ENCODE results near the gene GRIK4.

Gene GRIK4

GRCh38 chr11:120546312-120547205 lies 35.0 kb downstream of the GRIK4 start:
- Histone ChIP-seq H3K27me3 (ENCODE audit: insufficient read depth, low read length) (no peaks in the 10 kb centered on the region), H3K4me1 (ENCODE audit: insufficient read depth, low read length) (no peaks in the 10 kb centered on the region; the same call in 1 of the 2 replicates), H3K27ac (ENCODE audit: low read length) (no peak overlapping the region), H3K36me3 (ENCODE audit: insufficient read depth, low read depth, low read length) (no peaks in the 10 kb centered on the region), H3K9me3 (ENCODE audit: insufficient read depth, low read depth, low read length) (no peaks in the 10 kb centered on the region), H3K9ac (ENCODE audit: low read depth, low read length) (no peak overlapping the region), H3K4me3 (ENCODE audit: low read length) (no peak overlapping the region)

- H3K9me3 ChIP-seq (ENCODE audit: insufficient read depth, low read depth, low read length): no peaks in the 10 kb centered on the region
- H3K4me3 ChIP-seq (ENCODE audit: low read length): no peak overlapping the region
- H3K9ac ChIP-seq (ENCODE audit: low read depth, low read length): no peak overlapping the region
- no peak overlapping the region for H3K27ac ChIP-seq (ENCODE audit: low read length)
- no peaks in the 10 kb centered on the region for H3K36me3 ChIP-seq (ENCODE audit: insufficient read depth, low read depth, low read length)
- H3K4me1 ChIP-seq (ENCODE audit: insufficient read depth, low read length): no peaks in the 10 kb centered on the region; the same call in 1 of the 2 replicates
- no peaks in the 10 kb centered on the region for H3K27me3 ChIP-seq (ENCODE audit: insufficient read depth, low read length)
Measured at GRCh38 chr11:120547316-120547715, 35.8 kb downstream of the GRIK4 start.

GRCh38 chr11:120547811-120548681 lies 36.5 kb downstream of the GRIK4 start:
- Histone ChIP-seq H3K36me3 (ENCODE audit: insufficient read depth, low read depth, low read length) (no peaks in the 10 kb centered on the region), H3K27ac (ENCODE audit: low read length) (no peak overlapping the region), H3K9ac (ENCODE audit: low read depth, low read length) (no peak overlapping the region), H3K9me3 (ENCODE audit: insufficient read depth, low read depth, low read length) (no peaks in the 10 kb centered on the region), H3K4me3 (ENCODE audit: low read length) (no peak overlapping the region), H3K4me1 (ENCODE audit: insufficient read depth, low read length) (no peaks in the 10 kb centered on the region; the same call in 1 of the 2 replicates), H3K27me3 (ENCODE audit: insufficient read depth, low read length) (no peaks in the 10 kb centered on the region)

GRCh38 chr11:120548682-120549209 lies 37.2 kb downstream of the GRIK4 start:
- no peaks in the 10 kb centered on the region for H3K27me3 ChIP-seq (ENCODE audit: insufficient read depth, low read length)
- no peak overlapping the region for H3K27ac ChIP-seq (ENCODE audit: low read length)

GRCh38 chr11:120549346-120549745 lies 37.8 kb downstream of the GRIK4 start:
- Histone ChIP-seq H3K4me3 (ENCODE audit: low read length) (no peak overlapping the region), H3K4me1 (ENCODE audit: insufficient read depth, low read length) (no peaks in the 10 kb centered on the region; the same call in 1 of the 2 replicates), H3K27ac (ENCODE audit: low read length) (no peak overlapping the region), H3K9me3 (ENCODE audit: insufficient read depth, low read depth, low read length) (no peaks in the 10 kb centered on the region), H3K36me3 (ENCODE audit: insufficient read depth, low read depth, low read length) (no peaks in the 10 kb centered on the region), H3K9ac (ENCODE audit: low read depth, low read length) (no peak overlapping the region), H3K27me3 (ENCODE audit: insufficient read depth, low read length) (no peaks in the 10 kb centered on the region)

More at GRCh38 chr11:120548682-120549209, 37.2 kb downstream of the GRIK4 start:
- Histone ChIP-seq H3K9me3 (ENCODE audit: insufficient read depth, low read depth, low read length) (no peaks in the 10 kb centered on the region), H3K4me3 (ENCODE audit: low read length) (no peak overlapping the region), H3K9ac (ENCODE audit: low read depth, low read length) (no peak overlapping the region), H3K4me1 (ENCODE audit: insufficient read depth, low read length) (no peaks in the 10 kb centered on the region; the same call in 1 of the 2 replicates), H3K36me3 (ENCODE audit: insufficient read depth, low read depth, low read length) (no peaks in the 10 kb centered on the region)

- H3K9ac ChIP-seq (ENCODE audit: low read depth, low read length): no peak overlapping the region
- no peak overlapping the region for H3K27ac ChIP-seq (ENCODE audit: low read length)
- no peaks in the 10 kb centered on the region for H3K27me3 ChIP-seq (ENCODE audit: insufficient read depth, low read length)
- H3K36me3 ChIP-seq (ENCODE audit: insufficient read depth, low read depth, low read length): no peaks in the 10 kb centered on the region
- peaks cover 4% of the 10 kb centered on the region; the same call in 1 of the 2 replicates for H3K4me1 ChIP-seq (ENCODE audit: insufficient read depth, low read length)
- no peaks in the 10 kb centered on the region for H3K9me3 ChIP-seq (ENCODE audit: insufficient read depth, low read depth, low read length)
- H3K4me3 ChIP-seq (ENCODE audit: low read length): no peak overlapping the region
Measured at GRCh38 chr11:120550007-120550406, 38.5 kb downstream of the GRIK4 start.

- no peaks in the 10 kb centered on the region for H3K9me3 ChIP-seq (ENCODE audit: insufficient read depth, low read depth, low read length)
- H3K4me3 ChIP-seq (ENCODE audit: low read length): no peak overlapping the region
- peaks cover 7% of the 10 kb centered on the region for H3K27me3 ChIP-seq (ENCODE audit: insufficient read depth, low read length)
- H3K36me3 ChIP-seq (ENCODE audit: insufficient read depth, low read depth, low read length): no peaks in the 10 kb centered on the region
- H3K27ac ChIP-seq (ENCODE audit: low read length): no peak overlapping the region
- no peak overlapping the region for H3K9ac ChIP-seq (ENCODE audit: low read depth, low read length)
- peaks cover 12% of the 10 kb centered on the region; the same call in 1 of the 2 replicates for H3K4me1 ChIP-seq (ENCODE audit: insufficient read depth, low read length)
Measured at GRCh38 chr11:120551191-120551590, 39.6 kb downstream of the GRIK4 start.

GRCh38 chr11:120554766-120555432 lies 43.4 kb downstream of the GRIK4 start:
- no peak overlapping the region for H3K27ac ChIP-seq (ENCODE audit: low read length)
- no peaks in the 10 kb centered on the region for H3K36me3 ChIP-seq (ENCODE audit: insufficient read depth, low read depth, low read length)
- peaks cover 19% of the 10 kb centered on the region for H3K27me3 ChIP-seq (ENCODE audit: insufficient read depth, low read length)
- peak overlapping the region; percentile 69; the same call in 1 of the 2 replicates for H3K9ac ChIP-seq (ENCODE audit: low read depth, low read length)
- no peaks in the 10 kb centered on the region for H3K9me3 ChIP-seq (ENCODE audit: insufficient read depth, low read depth, low read length)
- H3K4me3 ChIP-seq (ENCODE audit: low read length): no peak overlapping the region; the same call in 1 of the 2 replicates
- peaks cover 12% of the 10 kb centered on the region; the same call in 1 of the 2 replicates for H3K4me1 ChIP-seq (ENCODE audit: insufficient read depth, low read length)

GRCh38 chr11:120555433-120555773 lies 43.9 kb downstream of the GRIK4 start:
- H3K27ac ChIP-seq (ENCODE audit: low read length): no peak overlapping the region
- H3K9ac ChIP-seq (ENCODE audit: low read depth, low read length): no peak overlapping the region; the same call in 1 of the 2 replicates
- no peaks in the 10 kb centered on the region for H3K9me3 ChIP-seq (ENCODE audit: insufficient read depth, low read depth, low read length)
- peaks cover 19% of the 10 kb centered on the region for H3K27me3 ChIP-seq (ENCODE audit: insufficient read depth, low read length)
- H3K36me3 ChIP-seq (ENCODE audit: insufficient read depth, low read depth, low read length): no peaks in the 10 kb centered on the region
- H3K4me3 ChIP-seq (ENCODE audit: low read length): no peak overlapping the region; the same call in 1 of the 2 replicates
- peaks cover 12% of the 10 kb centered on the region; the same call in 1 of the 2 replicates for H3K4me1 ChIP-seq (ENCODE audit: insufficient read depth, low read length)

GRCh38 chr11:120556797-120557196 lies 45.2 kb downstream of the GRIK4 start:
- Histone ChIP-seq H3K27me3 (ENCODE audit: insufficient read depth, low read length) (peaks cover 29% of the 10 kb centered on the region), H3K36me3 (ENCODE audit: insufficient read depth, low read depth, low read length) (no peaks in the 10 kb centered on the region), H3K9ac (ENCODE audit: low read depth, low read length) (no peak overlapping the region), H3K27ac (ENCODE audit: low read length) (no peak overlapping the region), H3K9me3 (ENCODE audit: insufficient read depth, low read depth, low read length) (no peaks in the 10 kb centered on the region), H3K4me1 (ENCODE audit: insufficient read depth, low read length) (peaks cover 12% of the 10 kb centered on the region; the same call in 1 of the 2 replicates), H3K4me3 (ENCODE audit: low read length) (no peak overlapping the region)
